Ishikawa (cell line): Measurements from ENCODE around the gene IL1F10.

Experiments
- CEBPB ChIP-seq: IDR thresholded peaks from 2 replicates; pipeline ENCODE4 v1.6.1; 2012
- CREB1 ChIP-seq: IDR thresholded peaks from 2 replicates; pipeline ENCODE4 v1.6.1; 2012; ENCODE audit warnings: low read depth
- EGR1 ChIP-seq: IDR thresholded peaks from 2 replicates; pipeline ENCODE4 v1.6.1; 2012
- EP300 ChIP-seq: IDR thresholded peaks from 2 replicates; pipeline ENCODE4 v1.6.1; 2012; ENCODE audit warnings: borderline replicate concordance
- FOXM1 ChIP-seq: IDR thresholded peaks from 2 replicates; pipeline ENCODE4 v1.6.1; 2012; ENCODE audit warnings: low read depth, borderline replicate concordance
- NFIC ChIP-seq: IDR thresholded peaks from 2 replicates; pipeline ENCODE4 v1.6.1; 2012
- RAD21 ChIP-seq: IDR thresholded peaks from 2 replicates; pipeline ENCODE4 v1.6.1; 2012; ENCODE audit warnings: low read depth
- TAF1 ChIP-seq: IDR thresholded peaks from 2 replicates; pipeline ENCODE4 v1.6.1; 2012; ENCODE audit warnings: low read depth, mild to moderate bottlenecking
- TCF12 ChIP-seq: IDR thresholded peaks from 2 replicates; pipeline ENCODE4 v1.6.1; 2012; ENCODE audit warnings: low read depth
- TEAD4 ChIP-seq: IDR thresholded peaks from 2 replicates; pipeline ENCODE4 v1.6.1; 2012
- YY1 ChIP-seq: IDR thresholded peaks from 2 replicates; pipeline ENCODE4 v1.6.1; 2012; ENCODE audit warnings: low read depth
- ZBTB7A ChIP-seq: IDR thresholded peaks from 2 replicates; pipeline ENCODE4 v1.6.1; 2012; ENCODE audit warnings: low read depth
- TF ChIP-seq, protein P1 (sequence below): IDR thresholded peaks from 2 replicates; pipeline ENCODE4 v1.6.1; 2012
- TF ChIP-seq, protein P2 (sequence below): IDR thresholded peaks from 2 replicates; pipeline ENCODE4 v1.6.1; 2012; ENCODE audit warnings: low read depth, mild to moderate bottlenecking
- TF ChIP-seq, protein P3 (sequence below): IDR thresholded peaks from 2 replicates; pipeline ENCODE4 v1.6.1; 2012

Gene IL1F10

DNA sequence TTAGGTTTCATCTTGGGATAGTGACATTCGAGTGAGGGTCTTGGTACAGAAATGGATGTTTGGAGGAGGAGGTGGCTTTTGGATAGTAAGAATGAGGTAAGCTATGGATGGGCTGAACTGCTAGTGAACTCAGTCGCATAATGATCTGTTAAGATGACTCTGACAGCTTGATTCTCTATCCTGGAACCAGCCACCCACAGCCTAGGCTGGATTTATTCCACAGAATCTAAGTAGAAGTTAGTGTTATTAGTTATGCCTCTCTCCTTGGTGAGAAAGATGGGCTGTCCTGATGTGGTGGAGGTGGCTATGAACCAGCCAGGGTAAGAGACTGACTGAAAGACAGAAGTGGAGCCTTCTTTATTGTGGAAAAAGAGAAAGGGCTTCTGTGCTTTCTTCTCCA lies 40.1 kb upstream of the IL1F10 start:
- TF ChIP-seq NFIC = no peak
- no peak for TF ChIP-seq CREB1
- no peak for TF ChIP-seq EGR1
- no peak for TF ChIP-seq EP300
- TF ChIP-seq, protein P1, sequence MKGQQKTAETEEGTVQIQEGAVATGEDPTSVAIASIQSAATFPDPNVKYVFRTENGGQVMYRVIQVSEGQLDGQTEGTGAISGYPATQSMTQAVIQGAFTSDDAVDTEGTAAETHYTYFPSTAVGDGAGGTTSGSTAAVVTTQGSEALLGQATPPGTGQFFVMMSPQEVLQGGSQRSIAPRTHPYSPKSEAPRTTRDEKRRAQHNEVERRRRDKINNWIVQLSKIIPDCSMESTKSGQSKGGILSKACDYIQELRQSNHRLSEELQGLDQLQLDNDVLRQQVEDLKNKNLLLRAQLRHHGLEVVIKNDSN = no peak
- no peak for TF ChIP-seq TAF1
- no peak for TF ChIP-seq RAD21
- TF ChIP-seq TCF12 = no peak
- TF ChIP-seq FOXM1 = no peak
- TF ChIP-seq CEBPB = no peak
- no peak for TF ChIP-seq TEAD4
- TF ChIP-seq ZBTB7A = no peak

DNA sequence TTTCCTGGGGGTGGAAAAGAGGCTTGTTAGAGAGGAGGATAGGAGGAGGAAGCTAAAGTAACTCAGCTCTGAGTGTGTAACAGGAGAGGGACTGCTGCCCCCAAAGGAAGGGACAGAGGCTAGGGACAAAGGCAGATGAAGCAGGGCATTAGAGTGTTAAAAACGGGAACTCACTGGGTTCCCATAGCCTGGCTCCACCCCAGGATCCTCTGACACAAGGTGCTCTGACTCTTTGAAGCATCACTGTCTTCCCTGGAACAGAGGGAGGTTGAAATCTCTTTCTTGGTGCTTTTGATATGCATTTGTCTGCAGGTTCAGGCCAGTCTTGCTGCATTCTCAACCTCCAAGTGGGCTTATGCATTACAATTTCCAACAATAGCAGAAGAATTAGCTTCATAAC lies 39.7 kb upstream of the IL1F10 start:
- TF ChIP-seq YY1 (no peak), EP300 (no peak), RAD21 (no peak), TCF12 (no peak), CREB1 (no peak), CEBPB (no peak), NFIC (no peak), TAF1 (no peak), FOXM1 (no peak), EGR1 (no peak)
- TF ChIP-seq, protein P1 = no peak
- TF ChIP-seq, protein P2, sequence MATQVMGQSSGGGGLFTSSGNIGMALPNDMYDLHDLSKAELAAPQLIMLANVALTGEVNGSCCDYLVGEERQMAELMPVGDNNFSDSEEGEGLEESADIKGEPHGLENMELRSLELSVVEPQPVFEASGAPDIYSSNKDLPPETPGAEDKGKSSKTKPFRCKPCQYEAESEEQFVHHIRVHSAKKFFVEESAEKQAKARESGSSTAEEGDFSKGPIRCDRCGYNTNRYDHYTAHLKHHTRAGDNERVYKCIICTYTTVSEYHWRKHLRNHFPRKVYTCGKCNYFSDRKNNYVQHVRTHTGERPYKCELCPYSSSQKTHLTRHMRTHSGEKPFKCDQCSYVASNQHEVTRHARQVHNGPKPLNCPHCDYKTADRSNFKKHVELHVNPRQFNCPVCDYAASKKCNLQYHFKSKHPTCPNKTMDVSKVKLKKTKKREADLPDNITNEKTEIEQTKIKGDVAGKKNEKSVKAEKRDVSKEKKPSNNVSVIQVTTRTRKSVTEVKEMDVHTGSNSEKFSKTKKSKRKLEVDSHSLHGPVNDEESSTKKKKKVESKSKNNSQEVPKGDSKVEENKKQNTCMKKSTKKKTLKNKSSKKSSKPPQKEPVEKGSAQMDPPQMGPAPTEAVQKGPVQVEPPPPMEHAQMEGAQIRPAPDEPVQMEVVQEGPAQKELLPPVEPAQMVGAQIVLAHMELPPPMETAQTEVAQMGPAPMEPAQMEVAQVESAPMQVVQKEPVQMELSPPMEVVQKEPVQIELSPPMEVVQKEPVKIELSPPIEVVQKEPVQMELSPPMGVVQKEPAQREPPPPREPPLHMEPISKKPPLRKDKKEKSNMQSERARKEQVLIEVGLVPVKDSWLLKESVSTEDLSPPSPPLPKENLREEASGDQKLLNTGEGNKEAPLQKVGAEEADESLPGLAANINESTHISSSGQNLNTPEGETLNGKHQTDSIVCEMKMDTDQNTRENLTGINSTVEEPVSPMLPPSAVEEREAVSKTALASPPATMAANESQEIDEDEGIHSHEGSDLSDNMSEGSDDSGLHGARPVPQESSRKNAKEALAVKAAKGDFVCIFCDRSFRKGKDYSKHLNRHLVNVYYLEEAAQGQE = no peak
- TF ChIP-seq, protein P3, sequence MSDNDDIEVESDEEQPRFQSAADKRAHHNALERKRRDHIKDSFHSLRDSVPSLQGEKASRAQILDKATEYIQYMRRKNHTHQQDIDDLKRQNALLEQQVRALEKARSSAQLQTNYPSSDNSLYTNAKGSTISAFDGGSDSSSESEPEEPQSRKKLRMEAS = no peak

DNA sequence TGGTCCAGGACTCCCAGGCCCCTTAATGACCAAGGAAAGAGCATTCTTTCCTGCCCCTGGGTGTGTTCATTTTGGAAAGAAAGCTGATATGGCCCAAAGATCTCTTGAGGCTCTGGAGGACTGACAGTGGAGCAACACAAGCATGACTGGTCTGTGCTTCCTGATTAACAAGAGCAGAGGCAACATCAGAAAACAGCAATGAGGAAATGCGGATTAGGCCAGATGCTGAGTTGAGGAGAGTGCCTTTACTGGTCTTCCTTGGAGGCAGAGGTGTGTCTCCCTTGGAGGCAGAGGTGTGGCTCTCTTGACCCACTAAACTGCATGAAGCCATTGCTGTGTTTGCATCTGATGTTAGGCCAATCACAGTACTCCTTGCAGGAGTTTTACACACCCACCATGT lies 35.0 kb upstream of the IL1F10 start:
- TF ChIP-seq, protein P2 = no peak
- TF ChIP-seq EP300 (no peak), EGR1 (no peak), CEBPB (no peak), RAD21 (no peak), CREB1 (no peak), ZBTB7A (no peak), YY1 (no peak), TCF12 (no peak), NFIC (no peak), TAF1 (no peak), TEAD4 (no peak)
- TF ChIP-seq, protein P1 = no peak
- TF ChIP-seq, protein P3 = no peak

DNA sequence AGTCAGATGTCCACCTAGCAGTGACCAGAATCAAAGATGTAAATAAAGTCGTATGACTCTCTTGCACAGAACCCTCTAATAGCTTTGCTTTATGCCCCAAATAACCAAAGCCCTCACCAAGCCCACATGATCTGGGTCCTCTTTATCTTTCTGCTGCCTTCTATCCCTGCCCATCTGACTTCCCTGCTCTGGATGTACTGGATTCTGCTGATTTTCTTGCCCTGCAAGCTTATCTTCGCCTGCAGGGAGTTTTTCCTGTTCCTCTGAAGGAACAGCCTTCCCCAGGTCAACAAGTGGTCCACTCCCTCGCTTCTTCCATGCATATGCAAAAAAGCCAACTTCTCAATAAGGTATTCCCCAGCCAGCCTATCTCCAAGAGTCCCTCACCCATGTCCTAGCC lies 33.8 kb upstream of the IL1F10 start:
- TF ChIP-seq YY1 (no peak), ZBTB7A (no peak), TAF1 (no peak), FOXM1 (no peak), NFIC (no peak), TEAD4 (no peak), TCF12 (no peak), CEBPB (no peak), CREB1 (no peak)
- TF ChIP-seq, protein P2 = no peak
- TF ChIP-seq, protein P1 = no peak
- TF ChIP-seq, protein P3 = no peak
